ENCODE measurements around the gene IL18RAP.

GRCh38 chr2:102387763-102388546 lies 35.0 kb upstream of the IL18RAP start:
- no peak for TF ChIP-seq EP300 (conservative IDR thresholded peaks at IDR 0.05; ENCODE audit: poor library complexity, severe bottlenecking)
- no peak for TF ChIP-seq SMC3 (conservative IDR thresholded peaks at IDR 0.05; ENCODE audit: poor library complexity)
- no peak for TF ChIP-seq CTCF (IDR thresholded peaks at IDR 0.05; ENCODE audit: poor library complexity, severe bottlenecking)
- no peak for TF ChIP-seq POLR2AphosphoS5 (IDR thresholded peaks at IDR 0.05)
- TF ChIP-seq TAF1 (IDR thresholded peaks at IDR 0.05; ENCODE audit: low read depth): no peak
- TF ChIP-seq EZH2 (IDR thresholded peaks at IDR 0.05; ENCODE audit: borderline replicate concordance, insufficient read depth, low read length, poor library complexity, severe bottlenecking): no peak
- TF ChIP-seq REST (IDR thresholded peaks at IDR 0.05; ENCODE audit: borderline replicate concordance): no peak
- no peak for TF ChIP-seq MXI1 (conservative IDR thresholded peaks at IDR 0.05; ENCODE audit: poor library complexity, severe bottlenecking)
- no peak for TF ChIP-seq RAD21 (conservative IDR thresholded peaks at IDR 0.05)

All from neural cell (in vitro differentiated cells).